ENCODE data around the gene NCDN.

NCDN gene, protein sequence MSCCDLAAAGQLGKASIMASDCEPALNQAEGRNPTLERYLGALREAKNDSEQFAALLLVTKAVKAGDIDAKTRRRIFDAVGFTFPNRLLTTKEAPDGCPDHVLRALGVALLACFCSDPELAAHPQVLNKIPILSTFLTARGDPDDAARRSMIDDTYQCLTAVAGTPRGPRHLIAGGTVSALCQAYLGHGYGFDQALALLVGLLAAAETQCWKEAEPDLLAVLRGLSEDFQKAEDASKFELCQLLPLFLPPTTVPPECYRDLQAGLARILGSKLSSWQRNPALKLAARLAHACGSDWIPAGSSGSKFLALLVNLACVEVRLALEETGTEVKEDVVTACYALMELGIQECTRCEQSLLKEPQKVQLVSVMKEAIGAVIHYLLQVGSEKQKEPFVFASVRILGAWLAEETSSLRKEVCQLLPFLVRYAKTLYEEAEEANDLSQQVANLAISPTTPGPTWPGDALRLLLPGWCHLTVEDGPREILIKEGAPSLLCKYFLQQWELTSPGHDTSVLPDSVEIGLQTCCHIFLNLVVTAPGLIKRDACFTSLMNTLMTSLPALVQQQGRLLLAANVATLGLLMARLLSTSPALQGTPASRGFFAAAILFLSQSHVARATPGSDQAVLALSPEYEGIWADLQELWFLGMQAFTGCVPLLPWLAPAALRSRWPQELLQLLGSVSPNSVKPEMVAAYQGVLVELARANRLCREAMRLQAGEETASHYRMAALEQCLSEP

DNA sequence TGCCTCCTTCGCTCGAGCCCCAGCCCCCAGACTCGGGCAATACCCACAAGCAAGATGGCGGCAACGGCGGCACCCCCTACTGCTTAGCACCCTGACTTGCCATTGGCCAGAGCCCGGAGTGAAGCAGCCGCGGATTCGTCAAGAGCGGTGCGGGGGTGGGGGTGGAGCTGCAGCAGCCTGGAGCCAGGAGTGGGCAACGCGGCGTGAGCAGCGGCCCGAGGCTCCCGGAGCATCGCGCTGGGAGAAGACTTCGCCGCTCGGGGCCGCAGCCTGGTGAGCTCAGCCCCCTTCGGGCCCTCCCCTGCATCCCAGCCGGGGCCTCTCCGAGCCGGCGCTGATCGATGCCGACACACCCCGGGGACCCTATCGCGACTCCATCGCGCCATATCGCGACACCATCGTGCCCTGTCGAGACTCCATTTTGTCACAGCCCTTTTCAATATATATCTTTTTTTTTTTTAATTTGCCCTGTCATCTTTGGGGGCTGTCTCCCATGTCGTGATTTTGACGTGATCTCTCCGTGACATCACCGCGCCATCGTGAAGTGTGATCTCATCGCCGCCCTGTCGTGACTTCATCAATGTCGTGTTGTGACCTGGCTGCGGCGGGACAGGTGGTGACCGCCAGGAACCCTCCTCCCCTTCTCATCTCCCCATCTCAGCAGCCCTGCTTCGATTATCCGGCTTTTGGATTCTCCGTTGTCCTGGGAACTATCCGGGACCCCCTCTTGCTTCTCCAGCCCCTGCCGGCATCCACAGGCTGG is at the start of gene NCDN:
NCDN (plus strand) TSS at position 189 of the 763 bp plus-strand sequence; CDS start at position 581, 392 bp downstream.
- peak; percentile 85 to 91 for DNase-seq (ENCODE audit: extremely low read depth in 1 of 2, low read depth in 1 of 2)

DNA sequence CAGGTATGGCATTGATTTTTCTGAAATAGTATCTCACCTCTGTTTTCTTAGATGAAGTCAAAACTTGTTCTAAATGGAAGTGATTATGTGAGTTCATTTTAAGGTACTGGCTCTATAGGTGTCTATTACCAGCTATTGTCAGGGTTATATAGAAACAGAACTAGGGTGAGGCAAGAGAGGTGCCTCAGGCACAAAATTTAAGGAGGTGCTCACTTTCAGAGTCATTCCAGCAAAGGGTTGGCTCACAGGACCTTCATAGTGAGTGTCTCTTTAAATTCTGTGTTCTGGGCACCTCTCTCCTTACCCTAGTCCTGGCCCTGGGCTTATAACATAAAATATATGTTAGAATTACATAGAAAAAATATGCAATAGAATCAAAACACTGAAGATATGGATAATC is 49.7 kb upstream of the NCDN start:
- DNase-seq (ENCODE audit: extremely low read depth in 1 of 2, low read depth in 1 of 2) = no peak

DNA sequence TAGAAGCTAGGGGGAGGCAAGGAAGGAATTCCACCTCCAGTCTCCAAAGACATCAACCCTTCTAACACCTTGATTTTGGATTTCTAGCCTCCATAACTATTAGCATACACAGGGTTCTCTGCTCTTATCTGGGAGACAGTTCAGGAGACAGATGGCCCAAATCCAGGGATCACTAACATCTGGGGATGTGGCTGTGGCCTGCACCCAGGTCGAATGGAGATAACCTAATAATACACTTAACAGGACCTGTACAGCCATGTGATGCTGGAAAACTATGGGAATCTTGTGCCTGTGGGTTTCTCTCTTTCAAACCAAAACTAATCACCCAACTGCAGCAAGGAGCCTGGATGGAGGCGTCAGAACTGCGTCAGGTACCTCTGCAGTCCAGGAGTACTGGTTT is 48.0 kb upstream of the NCDN start:
- no peak for DNase-seq (ENCODE audit: extremely low read depth in 1 of 2, low read depth in 1 of 2)

DNA sequence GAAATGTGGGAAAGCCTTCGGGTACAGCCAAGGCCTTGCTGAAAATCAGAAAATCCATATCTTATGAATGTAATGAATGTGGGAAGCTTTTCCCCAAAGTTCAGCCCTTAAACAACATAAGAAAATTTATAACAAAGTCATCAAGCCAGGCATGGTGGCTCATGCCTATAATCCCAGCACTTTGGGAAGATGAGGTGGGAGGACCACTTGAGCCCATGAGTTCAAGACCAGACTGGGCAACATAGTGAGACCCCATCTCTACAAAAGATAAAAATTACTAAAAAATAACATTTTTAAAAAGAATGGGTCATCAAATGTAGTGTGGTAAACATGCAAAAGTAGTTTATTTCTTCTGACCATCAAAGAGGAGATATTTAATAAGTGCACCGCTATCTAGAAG is 46.3 kb upstream of the NCDN start:
- DNase-seq (ENCODE audit: extremely low read depth in 1 of 2, low read depth in 1 of 2) = no peak

DNA sequence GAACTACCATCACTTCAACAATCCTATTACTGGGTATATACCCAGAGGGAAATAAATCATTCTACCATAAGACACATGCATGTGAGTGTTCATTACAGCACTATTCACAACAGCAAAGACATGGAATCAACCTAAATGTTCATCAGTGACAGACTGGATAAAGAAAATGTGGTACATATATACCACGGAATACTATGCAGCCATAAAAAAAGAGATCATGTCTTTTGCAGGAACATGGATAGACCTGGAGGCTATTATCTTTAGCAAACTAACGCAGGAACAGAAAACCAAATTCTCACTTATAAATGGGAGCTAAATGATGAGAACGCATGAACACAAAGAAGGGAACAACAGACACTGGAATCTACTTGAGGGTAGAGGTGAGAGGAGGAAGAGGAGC is 39.4 kb upstream of the NCDN start:
- no peak for DNase-seq (ENCODE audit: extremely low read depth in 1 of 2, low read depth in 1 of 2)

DNA sequence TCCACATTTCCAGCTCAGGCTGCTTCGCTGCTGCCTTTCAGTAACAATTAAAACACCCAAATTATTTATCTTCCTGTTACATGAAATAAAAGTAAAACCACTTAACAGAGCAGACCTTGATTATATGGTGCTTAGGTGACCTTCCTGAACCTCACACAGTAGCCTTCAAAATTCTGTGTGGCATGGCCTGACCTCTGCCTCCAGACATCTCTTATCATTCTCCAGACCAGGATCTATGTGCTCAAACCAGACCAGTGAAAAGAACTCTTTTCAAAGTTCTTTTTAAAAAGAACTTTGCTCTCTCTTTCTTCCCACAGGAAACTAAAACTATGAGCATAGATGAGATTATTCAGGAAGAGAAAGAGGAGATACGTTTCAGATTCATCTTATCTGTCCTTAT is 38.2 kb upstream of the NCDN start:
- no peak for DNase-seq (ENCODE audit: extremely low read depth in 1 of 2, low read depth in 1 of 2)

DNA sequence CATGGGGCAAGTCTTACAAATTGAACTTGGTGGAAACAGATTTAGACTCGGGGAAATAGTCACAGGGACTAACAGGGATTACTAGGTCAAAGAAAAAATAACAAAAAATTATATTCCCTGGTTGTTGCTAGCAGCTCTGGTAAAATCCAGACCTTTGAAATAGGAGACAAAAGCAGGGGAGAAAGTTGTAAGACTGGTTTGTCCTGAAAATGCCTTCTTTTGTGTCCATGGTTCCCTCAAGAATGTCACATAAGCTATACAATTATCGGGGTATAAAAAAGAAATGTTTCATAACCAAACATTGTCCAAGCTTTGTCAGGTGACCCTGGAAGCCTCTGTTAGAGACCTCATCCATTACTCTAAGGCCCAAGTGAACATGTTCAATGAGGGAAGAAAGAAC is 33.5 kb upstream of the NCDN start:
- no peak for DNase-seq (ENCODE audit: extremely low read depth in 1 of 2, low read depth in 1 of 2)

DNA sequence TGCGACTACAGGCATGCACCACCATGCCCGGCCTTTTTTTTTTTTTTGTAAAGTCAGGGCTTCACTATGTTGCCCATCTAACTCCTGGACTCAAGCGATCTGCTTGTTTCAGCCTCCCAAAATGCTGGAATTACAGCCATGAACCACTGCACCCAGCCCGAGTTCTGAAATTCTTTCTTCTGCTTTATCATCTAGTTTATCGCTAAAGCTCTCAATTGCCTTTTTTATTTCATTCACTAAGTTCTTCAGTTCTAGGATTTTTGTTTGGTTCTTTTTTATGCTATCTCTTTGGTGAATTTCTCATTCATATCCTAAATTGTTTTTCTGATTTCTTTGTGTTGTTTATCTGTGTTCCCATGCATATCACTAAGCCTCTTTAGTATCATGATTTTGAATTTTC is 27.4 kb upstream of the NCDN start:
- DNase-seq (ENCODE audit: extremely low read depth in 1 of 2, low read depth in 1 of 2) = no peak

DNA sequence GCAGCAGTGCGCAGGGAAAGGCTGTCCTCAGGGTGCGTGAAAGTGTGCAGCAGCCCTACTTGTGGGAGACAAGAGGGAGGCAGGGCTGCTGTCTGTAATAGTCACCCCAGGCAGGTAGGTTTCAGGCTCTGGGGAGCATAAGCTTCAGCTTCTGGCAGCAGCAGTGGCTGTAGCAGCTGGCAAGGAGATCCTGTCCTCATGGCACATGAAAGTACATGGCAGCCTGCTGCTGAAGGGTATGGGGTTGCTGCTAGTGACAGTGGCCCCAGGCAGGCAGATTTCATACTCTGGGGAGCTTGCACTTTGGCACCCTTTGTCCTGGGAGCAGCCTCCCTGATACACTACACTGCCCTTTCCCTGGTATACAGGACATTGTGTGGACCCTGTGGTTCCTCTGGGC is 26.7 kb upstream of the NCDN start:
- no peak for DNase-seq (ENCODE audit: extremely low read depth in 1 of 2, low read depth in 1 of 2)

DNA sequence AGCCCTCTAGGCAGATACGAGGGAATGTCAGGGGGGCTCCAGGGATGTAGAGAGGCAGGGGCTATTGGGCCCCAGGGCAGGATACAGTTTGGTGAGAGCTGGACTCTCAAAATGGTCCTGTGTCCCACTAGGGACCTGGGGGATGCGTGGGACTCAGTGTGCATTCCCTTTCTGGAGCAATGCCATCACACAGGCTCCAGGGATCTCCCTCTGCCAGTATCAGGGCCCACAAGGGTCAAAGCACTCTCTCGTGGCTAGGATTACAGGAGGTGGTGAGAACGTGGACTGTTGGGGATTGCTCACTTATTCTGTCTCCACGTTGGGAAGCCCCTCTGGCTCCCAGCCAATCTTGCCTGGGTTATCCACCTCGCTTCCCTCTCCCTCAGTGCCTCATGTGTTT is 26.2 kb upstream of the NCDN start:
- DNase-seq (ENCODE audit: extremely low read depth in 1 of 2, low read depth in 1 of 2) = no peak

DNA sequence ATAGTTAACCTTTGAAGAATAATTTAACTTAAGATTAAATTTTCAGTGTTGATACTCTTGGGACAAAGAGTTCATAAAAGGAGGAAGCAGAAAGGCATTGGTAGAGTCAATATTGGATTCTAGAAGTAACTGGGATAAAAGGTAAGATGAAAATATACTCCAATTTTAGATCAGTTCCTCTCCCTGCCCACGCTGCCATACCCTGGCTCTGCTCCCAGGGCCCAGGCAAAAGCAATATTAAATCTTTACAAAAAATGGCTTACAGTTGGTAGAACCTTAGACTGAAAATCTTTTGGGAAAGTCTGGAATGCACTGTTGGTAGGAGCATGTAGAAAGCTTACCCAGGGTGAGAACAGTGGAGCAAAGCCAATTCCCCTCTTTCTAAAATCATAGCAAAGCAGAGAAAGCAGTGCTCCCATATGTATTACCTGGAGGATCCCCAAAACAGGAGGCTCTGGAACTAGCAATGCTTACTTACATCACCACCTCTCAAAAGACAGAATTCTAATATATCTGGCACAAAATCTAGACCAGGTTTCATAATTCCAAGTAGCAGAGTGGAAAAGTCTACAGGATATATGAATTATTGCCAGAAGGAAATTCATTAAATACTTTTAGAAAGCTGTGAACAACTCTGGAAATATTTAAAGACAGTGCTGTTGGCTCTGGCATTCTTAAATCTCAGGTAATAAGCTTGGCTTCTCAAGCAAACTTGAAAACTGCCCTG is 24.9 kb upstream of the NCDN start:
- no peak for DNase-seq (ENCODE audit: extremely low read depth in 1 of 2, low read depth in 1 of 2)

DNA sequence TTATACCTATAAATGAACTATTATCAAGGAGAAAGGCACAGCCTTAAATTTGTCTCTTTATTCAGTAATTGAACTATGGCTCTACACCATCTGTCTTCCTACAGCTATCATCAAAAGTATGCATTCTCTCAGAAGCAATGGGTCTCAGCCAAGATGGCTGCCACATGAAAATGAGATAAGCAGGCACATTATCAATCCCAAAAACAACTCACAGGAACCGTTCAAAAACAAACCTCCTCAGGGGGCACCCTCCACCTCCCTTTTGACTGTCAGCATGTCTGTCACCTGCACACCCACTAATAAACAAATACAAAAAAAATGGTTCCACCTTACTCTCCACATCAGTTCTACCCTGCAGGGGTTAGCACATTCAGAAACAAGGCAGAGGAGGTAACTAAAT is 24.0 kb upstream of the NCDN start:
- no peak for DNase-seq (ENCODE audit: extremely low read depth in 1 of 2, low read depth in 1 of 2)

DNA sequence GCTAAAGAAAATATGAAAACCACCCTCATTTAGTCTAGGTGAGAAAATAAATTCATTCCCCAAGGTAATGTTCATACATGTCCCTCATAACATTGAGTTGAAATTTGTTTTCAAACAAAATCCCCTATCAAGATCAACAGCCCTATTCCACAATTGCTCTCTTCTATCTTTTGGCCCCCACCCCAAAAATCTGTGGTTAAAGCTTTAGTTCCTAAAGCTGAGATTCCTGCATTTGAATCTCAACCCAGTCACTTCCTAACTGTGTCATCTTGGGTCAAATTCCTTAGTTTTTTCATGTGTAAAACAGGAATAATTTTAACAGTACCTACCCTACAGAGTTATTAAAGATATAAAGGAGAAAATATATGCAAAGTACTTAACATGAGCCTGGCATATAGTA is 22.4 kb upstream of the NCDN start:
- DNase-seq (ENCODE audit: extremely low read depth in 1 of 2, low read depth in 1 of 2) = no peak

DNA sequence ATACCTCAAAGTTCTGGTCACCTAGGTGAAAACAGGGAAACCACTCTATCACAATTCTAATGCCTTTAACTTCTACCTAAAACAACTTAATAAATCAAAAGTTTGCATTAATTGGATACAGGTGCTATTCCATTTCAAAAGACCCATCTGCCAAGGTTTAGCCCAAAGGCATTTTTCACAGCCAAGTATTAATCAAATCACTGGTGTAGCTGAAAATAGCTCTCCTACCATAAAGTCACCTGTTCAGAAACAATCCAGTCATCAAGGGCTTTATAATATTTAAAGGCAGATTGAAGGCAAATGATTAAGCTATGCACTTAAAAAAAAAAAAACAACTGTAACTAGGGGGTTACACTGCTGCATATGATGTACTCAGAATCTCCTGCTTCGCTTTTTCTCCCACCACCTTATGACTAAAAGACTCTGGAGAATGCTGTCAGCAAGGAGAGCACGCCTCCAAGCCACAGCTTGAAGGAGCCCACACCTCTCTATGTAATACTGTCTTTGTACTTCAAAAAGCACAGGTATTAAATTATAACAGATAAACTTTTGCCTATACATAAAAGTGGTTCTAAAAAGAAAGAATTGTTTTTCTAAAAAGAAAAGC is 20.9 kb upstream of the NCDN start:
- no peak for DNase-seq (ENCODE audit: extremely low read depth in 1 of 2, low read depth in 1 of 2)

DNA sequence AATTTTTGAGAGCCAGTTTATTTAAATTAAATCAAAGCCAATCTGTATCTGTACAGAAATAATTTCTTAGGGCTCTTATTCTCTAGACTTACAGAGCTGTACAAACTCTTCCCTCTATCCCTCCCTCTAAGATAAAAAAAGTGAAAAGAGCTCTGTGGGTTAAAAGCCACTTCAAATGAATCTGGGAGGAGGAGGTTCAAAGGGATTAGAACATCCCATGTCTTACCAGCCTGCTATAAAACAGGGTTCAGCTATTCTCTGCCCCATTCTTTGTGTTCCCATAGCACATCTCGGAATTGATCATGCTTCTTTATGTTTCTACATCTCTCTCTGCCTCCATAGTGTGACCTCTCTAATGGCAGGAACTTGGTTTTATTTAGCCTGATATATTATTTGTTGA is 19.8 kb upstream of the NCDN start:
- no peak for DNase-seq (ENCODE audit: extremely low read depth in 1 of 2, low read depth in 1 of 2)

DNA sequence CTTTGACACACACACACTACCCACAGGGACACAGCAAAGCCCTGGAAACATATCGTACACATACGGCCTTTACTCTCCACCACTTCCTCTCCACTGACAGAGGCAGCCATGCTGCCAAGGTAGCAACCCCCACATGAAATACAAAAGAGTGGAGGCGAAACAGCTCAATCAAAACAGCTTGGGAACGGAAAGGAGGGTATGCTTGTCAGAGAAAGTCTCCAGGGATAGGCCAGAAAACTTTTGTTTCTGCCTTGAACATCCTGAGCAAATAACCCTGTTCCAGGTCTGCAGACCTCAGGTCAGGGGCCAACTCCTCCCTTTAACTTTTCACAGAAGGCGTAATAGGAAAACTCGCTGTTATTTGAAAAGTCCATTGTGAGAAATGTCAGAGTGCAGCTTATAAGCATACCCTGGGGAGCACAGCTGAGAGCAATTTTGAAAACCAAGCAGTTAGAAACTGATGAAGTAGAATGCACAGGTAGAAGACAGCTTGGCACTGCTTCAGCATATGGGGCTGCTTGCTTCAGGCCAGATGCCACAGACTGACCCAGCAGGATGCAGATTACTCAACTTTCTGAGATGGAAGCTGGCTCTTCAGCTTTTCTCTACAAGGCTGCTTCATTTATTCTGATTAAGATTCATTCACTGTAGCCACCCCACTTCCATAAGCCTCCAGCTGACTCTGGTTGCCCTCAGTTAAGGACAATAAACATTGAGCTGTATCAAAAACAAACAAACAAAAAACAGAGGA is 18.4 kb upstream of the NCDN start:
- no peak for DNase-seq (ENCODE audit: extremely low read depth in 1 of 2, low read depth in 1 of 2)

DNA sequence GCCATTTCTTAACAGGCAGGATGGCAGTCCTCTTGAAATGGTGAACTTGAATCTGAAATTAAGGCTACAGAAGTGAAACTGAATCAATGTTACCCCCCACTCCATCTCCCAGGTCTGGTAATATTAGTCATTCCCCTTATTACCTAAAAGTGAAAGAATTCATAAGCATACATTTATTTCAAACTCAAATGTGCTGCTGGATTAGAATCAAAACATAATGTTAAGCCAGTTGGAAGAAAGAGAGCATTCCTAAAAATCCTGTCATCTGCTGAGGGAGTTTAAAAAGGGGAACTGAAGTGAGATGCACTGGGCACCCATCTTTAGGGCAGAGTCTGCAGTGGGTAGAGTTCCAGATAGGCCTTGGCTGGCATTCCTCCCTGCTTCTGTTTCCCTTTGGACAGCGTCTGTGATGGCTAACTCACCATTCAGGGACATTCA is 17.8 kb upstream of the NCDN start:
- DNase-seq (ENCODE audit: extremely low read depth in 1 of 2, low read depth in 1 of 2) = no peak

DNA sequence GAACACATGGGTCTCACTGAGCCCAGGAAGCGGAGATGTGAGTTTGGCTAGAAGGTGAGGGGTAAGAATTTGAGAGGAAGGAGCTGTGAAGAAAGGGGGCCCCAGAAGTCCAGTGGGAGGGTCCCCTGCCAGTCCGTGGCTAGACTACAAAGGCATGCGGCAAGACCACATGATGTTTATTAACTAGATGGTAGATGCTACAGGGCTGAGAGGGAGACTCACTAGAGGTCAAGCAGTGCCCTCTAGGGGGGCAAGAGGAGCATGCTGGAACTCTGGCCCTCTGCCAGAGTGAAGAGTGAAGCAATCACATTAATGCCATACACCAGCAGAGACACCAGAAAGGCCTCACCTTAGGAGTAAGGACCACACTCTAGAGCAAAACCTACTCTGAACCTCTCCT is 12.6 kb upstream of the NCDN start:
- DNase-seq (ENCODE audit: extremely low read depth in 1 of 2, low read depth in 1 of 2) = peak in 1 of 2 donors; percentile 29

DNA sequence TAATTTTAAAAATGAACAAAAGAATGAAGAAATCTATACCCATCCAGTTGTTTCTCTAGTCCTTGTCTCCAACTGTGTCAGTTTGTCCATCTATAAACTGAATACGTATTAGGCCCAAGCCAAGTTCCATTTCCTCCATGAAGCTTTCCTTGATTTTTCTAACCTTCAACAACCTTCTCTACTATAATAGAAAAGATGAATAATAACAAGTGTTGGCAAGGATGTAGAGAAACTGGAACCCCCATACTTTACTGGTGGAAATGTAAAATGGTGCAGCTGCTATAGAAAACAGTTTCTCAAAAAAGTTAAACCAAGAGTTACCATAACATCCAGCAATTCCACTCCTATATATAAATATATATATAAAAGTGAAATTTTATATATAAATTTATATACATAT is 11.0 kb upstream of the NCDN start:
- DNase-seq (ENCODE audit: extremely low read depth in 1 of 2, low read depth in 1 of 2) = no peak

DNA sequence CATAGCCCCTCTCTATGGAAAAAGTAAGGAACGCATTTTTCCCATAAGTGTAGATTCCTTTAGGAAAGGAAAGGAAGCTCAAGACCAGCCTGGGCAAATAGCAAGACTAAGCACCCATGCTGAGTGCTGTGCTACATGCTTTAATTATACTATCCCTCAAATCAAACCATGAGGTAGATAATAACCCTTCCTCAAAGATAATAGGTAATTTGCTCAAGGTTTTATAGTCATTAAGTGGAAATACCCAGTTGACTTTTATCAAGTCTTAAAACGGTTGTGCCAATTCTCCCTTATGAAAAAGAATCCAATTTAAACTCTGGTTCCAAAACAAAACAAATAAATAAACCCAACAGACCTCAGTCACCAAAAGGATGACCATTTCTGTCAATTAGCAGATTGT is 3.7 kb upstream of the NCDN start:
- no peak for DNase-seq (ENCODE audit: extremely low read depth in 1 of 2, low read depth in 1 of 2)
